SK-N-SH (cell line): ENCODE results near the gene RGS7. TPM values are rescaled to one million over a fixed set of nuclear protein-coding genes. Genes with fewer than 3 reads are reported as not detected.

ENCODE experiments used
- CTCF ChIA-PET: fragments of 300-600, 350-600 bp; formaldehyde crosslinking; extraction: SDS; loops from one replicate; lab custom pipeline; 2021; lab: Yijun Ruan, JAX
- POLR2A ChIA-PET: fragments of 350-600 bp; sonication (Branson Sonifier 250); formaldehyde crosslinking; extraction: SDS; loops from one replicate; lab custom pipeline; 2020; ENCODE audit warnings: antibody characterized with exemption, inconsistent platforms; lab: Yijun Ruan, JAX
- DNase-seq: peaks from one replicate; pipeline ENCODE4 v3.0.0; 2012
- H2AFZ ChIP-seq: fragments of 200-600 bp; sonication (generic); 2 replicates; pipeline ENCODE4 v1.8.1; 2016; ENCODE audit warnings: antibody characterized with exemption, mild to moderate bottlenecking, low read depth
- H3F3A ChIP-seq: fragments of 200-600 bp; sonication (generic); replicated peaks from 2 replicates; pipeline ENCODE3; 2016; ENCODE audit warnings: antibody characterized with exemption, mild to moderate bottlenecking; ENCODE audit not compliant: insufficient read depth
- H3K27ac ChIP-seq, 2 experiments: fragments of 200-500 bp in 1 of 2; fragments of 200-600 bp in 1 of 2; sonication (Bioruptor generic) in 1 of 2; sonication (generic), shearing (Covaris generic) in 1 of 2; 2 replicates each; pipeline versions ENCODE4 v1.5.1 to v1.6.1; 2014 to 2016; ENCODE audit warnings: low read depth in 2 of 2, inconsistent platforms in 1 of 2, low read length in 1 of 2, mild to moderate bottlenecking in 1 of 2, mixed read lengths in 1 of 2
- H3K27me3 ChIP-seq: fragments of 200-600 bp; sonication (generic), shearing (Covaris generic); 2 replicates; pipeline ENCODE4 v1.6.1; 2016; ENCODE audit warnings: mixed run types; ENCODE audit not compliant: insufficient read depth
- H3K36me3 ChIP-seq, 2 experiments: fragments of 200-500 bp in 1 of 2; fragments of 200-600 bp in 1 of 2; sonication (Bioruptor generic) in 1 of 2; sonication (generic) in 1 of 2; replicated peaks in 1 of 2; 2 replicates each; pipeline versions ENCODE3 to v1.5.1; 2014 to 2016; ENCODE audit warnings: low read length in 1 of 2, mild to moderate bottlenecking in 1 of 2; ENCODE audit not compliant: insufficient read depth in 2 of 2, control insufficient read depth in 1 of 2
- H3K4me1 ChIP-seq, 2 experiments: fragments of 200-500 bp in 1 of 2; fragments of 200-600 bp in 1 of 2; sonication (Bioruptor generic) in 1 of 2; sonication (generic), shearing (Covaris generic) in 1 of 2; 2 replicates each; pipeline versions ENCODE4 v1.5.1 to v1.6.1; 2014 to 2016; ENCODE audit warnings: low read depth in 1 of 2, low read length in 1 of 2, mixed run types in 1 of 2; ENCODE audit not compliant: insufficient read depth in 2 of 2, control insufficient read depth in 1 of 2
- H3K4me2 ChIP-seq: fragments of 200-600 bp; sonication (generic), shearing (Covaris generic); 2 replicates; pipeline ENCODE4 v1.6.1; 2017; ENCODE audit warnings: mixed run types
- H3K4me3 ChIP-seq, 2 experiments: fragments of 200-500 bp in 1 of 2; fragments of 200-600 bp in 1 of 2; sonication (Bioruptor generic) in 1 of 2; sonication (generic), shearing (Covaris generic) in 1 of 2; 2 replicates each; pipeline versions ENCODE4 v1.5.1 to v1.8.1; 2014 to 2016; ENCODE audit warnings: low read depth in 2 of 2, inconsistent platforms in 1 of 2, low read length in 1 of 2, mild to moderate bottlenecking in 1 of 2, mixed read lengths in 1 of 2, moderate library complexity in 1 of 2
- H3K79me2 ChIP-seq: fragments of 200-600 bp; sonication (generic); 2 replicates; pipeline ENCODE4 v1.8.1; 2017; ENCODE audit warnings: mild to moderate bottlenecking; ENCODE audit not compliant: insufficient read depth
- H3K9ac ChIP-seq: fragments of 200-600 bp; sonication (generic); 2 replicates; pipeline ENCODE4 v1.6.1; 2017; ENCODE audit warnings: mixed run types
- H3K9me2 ChIP-seq: fragments of 200-600 bp; sonication (generic); 2 replicates; pipeline ENCODE4 v1.6.1; 2017; ENCODE audit warnings: mixed run types
- H3K9me3 ChIP-seq: fragments of 200-600 bp; sonication (generic); 2 replicates; pipeline ENCODE4 v1.6.1; 2017; ENCODE audit warnings: mixed run types, mild to moderate bottlenecking, moderate library complexity
- H4K20me1 ChIP-seq: fragments of 200-600 bp; sonication (generic); 2 replicates; pipeline ENCODE4 v1.6.1; 2017; ENCODE audit warnings: mild to moderate bottlenecking, mixed run types; ENCODE audit not compliant: insufficient read depth
- EP300 ChIP-seq, 2 experiments: IDR thresholded peaks; 2 replicates each; pipeline versions ENCODE4 v1.4.0 to v1.6.1; 2012; ENCODE audit warnings: borderline replicate concordance in 1 of 2, low read depth in 1 of 2, low read length in 1 of 2
- EZH2phosphoT487 ChIP-seq: fragments of 200-600 bp; sonication (generic); IDR thresholded peaks from 2 replicates; pipeline ENCODE4 v1.6.1; 2017; ENCODE audit warnings: low read depth, mixed run types, mild to moderate bottlenecking, antibody characterized with exemption, moderate library complexity, borderline replicate concordance
- FOSL2 ChIP-seq: IDR thresholded peaks from 2 replicates; pipeline ENCODE4 v1.4.0; 2012; ENCODE audit warnings: low read depth, mild to moderate bottlenecking, moderate library complexity, borderline replicate concordance
- FOXJ3 ChIP-seq: sonication (generic); formaldehyde crosslinking; IDR thresholded peaks from 2 replicates; pipeline ENCODE4 v1.5.1; 2020; ENCODE audit warnings: mild to moderate bottlenecking, missing genetic modification reagents
- FOXM1 ChIP-seq: IDR thresholded peaks from 2 replicates; pipeline ENCODE4 v1.4.0; 2012; ENCODE audit warnings: low read depth, mild to moderate bottlenecking
- GABPA ChIP-seq: IDR thresholded peaks from 2 replicates; pipeline ENCODE4 v1.4.0; 2012; ENCODE audit warnings: low read depth, mild to moderate bottlenecking
- NRF1 ChIP-seq: IDR thresholded peaks from 2 replicates; pipeline ENCODE4 v1.6.1; 2012; ENCODE audit warnings: low read depth, mild to moderate bottlenecking, low read length
- POLR2AphosphoS5 ChIP-seq: IDR thresholded peaks from 2 replicates; pipeline ENCODE4 v1.6.1; 2012; ENCODE audit warnings: low read depth, low read length
- RAD21 ChIP-seq: IDR thresholded peaks from 2 replicates; pipeline ENCODE4 v1.6.1; 2012; ENCODE audit warnings: mild to moderate bottlenecking, low read length
- RCOR1 ChIP-seq: fragments of 150-350 bp; IDR thresholded peaks from 2 replicates; pipeline ENCODE4 v1.6.1; 2017; ENCODE audit warnings: antibody characterized with exemption, low read length
- RXRA ChIP-seq: IDR thresholded peaks from 2 replicates; pipeline ENCODE4 v1.4.0; 2012; ENCODE audit warnings: low read depth, mild to moderate bottlenecking, borderline replicate concordance
- SMC3 ChIP-seq: IDR thresholded peaks from 2 replicates; pipeline ENCODE4 v1.6.1; 2012; ENCODE audit warnings: low read depth, low read length, improper control_type of control experiment
- TAF1 ChIP-seq: IDR thresholded peaks from 2 replicates; pipeline ENCODE4 v1.6.1; 2012; ENCODE audit warnings: low read depth, mild to moderate bottlenecking, low read length, moderate library complexity, borderline replicate concordance
- TEAD4 ChIP-seq: IDR thresholded peaks from 2 replicates; pipeline ENCODE4 v1.4.0; 2012; ENCODE audit warnings: mild to moderate bottlenecking, borderline replicate concordance; ENCODE audit not compliant: insufficient read depth
- WGBS: methylation state at CpG from one replicate; pipeline ENCODE4 v1.1.6; 2017; ENCODE audit warnings: low lambda C conversion rate; 5-methylcytosine and 5-hydroxymethylcytosine counted together
- polyA plus RNA-seq, 3 experiments: library from polyadenylated mRNA; depleted of rRNA; stranded (reverse); fragments of >200 nt; gene quantifications; 2 replicates each; pipeline ENCODE4 v1.2.3, GENCODE V29; 2012
- TF ChIP-seq, protein P1 (sequence below): IDR thresholded peaks from 2 replicates; pipeline ENCODE4 v1.6.1; 2012; ENCODE audit warnings: mild to moderate bottlenecking, low read depth, low read length, moderate library complexity
- TF ChIP-seq, protein P2 (sequence below): fragments of 150-350 bp; IDR thresholded peaks from 2 replicates; pipeline ENCODE4 v1.6.1; 2017; ENCODE audit warnings: antibody characterized with exemption, low read length, low read depth, borderline replicate concordance
- TF ChIP-seq, protein P3 (sequence below): IDR thresholded peaks from 2 replicates; pipeline ENCODE4 v1.4.0; 2012; ENCODE audit warnings: low read depth, borderline replicate concordance
- TF ChIP-seq, protein P4 (sequence below): IDR thresholded peaks from 2 replicates; pipeline ENCODE4 v1.4.0; 2012; ENCODE audit warnings: low read depth
- TF ChIP-seq, protein P5 (sequence below): IDR thresholded peaks from 2 replicates; pipeline ENCODE4 v1.4.0; 2012; ENCODE audit warnings: low read depth, borderline replicate concordance

The RGS7 gene
- polyA plus RNA-seq, 1 of the 3 experiments (the other 2 are of a cell fraction): 0.36 TPM

DNA sequence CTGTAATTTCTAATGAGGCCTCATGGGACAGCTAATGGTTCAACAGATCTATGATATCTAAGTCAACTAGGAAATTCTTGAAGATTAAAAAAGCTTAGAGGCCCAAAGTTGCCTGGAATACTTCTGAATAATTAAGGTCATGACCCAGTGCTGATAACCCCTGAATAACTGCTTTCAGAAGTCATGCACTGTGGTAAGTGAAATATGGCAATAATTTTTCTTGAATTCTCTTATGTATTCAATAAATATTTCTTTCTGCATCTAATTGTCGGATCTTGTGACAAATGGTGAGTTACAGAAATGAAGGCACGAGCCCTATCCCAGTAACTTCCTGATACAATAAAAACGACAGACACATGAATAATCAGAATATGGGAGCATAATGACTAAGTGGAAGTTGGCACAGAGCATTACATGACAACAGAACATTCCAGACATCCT lies 525.8 kb downstream of the RGS7 start (continued):
- TF ChIP-seq, protein P1, sequence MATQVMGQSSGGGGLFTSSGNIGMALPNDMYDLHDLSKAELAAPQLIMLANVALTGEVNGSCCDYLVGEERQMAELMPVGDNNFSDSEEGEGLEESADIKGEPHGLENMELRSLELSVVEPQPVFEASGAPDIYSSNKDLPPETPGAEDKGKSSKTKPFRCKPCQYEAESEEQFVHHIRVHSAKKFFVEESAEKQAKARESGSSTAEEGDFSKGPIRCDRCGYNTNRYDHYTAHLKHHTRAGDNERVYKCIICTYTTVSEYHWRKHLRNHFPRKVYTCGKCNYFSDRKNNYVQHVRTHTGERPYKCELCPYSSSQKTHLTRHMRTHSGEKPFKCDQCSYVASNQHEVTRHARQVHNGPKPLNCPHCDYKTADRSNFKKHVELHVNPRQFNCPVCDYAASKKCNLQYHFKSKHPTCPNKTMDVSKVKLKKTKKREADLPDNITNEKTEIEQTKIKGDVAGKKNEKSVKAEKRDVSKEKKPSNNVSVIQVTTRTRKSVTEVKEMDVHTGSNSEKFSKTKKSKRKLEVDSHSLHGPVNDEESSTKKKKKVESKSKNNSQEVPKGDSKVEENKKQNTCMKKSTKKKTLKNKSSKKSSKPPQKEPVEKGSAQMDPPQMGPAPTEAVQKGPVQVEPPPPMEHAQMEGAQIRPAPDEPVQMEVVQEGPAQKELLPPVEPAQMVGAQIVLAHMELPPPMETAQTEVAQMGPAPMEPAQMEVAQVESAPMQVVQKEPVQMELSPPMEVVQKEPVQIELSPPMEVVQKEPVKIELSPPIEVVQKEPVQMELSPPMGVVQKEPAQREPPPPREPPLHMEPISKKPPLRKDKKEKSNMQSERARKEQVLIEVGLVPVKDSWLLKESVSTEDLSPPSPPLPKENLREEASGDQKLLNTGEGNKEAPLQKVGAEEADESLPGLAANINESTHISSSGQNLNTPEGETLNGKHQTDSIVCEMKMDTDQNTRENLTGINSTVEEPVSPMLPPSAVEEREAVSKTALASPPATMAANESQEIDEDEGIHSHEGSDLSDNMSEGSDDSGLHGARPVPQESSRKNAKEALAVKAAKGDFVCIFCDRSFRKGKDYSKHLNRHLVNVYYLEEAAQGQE: no peak

DNA sequence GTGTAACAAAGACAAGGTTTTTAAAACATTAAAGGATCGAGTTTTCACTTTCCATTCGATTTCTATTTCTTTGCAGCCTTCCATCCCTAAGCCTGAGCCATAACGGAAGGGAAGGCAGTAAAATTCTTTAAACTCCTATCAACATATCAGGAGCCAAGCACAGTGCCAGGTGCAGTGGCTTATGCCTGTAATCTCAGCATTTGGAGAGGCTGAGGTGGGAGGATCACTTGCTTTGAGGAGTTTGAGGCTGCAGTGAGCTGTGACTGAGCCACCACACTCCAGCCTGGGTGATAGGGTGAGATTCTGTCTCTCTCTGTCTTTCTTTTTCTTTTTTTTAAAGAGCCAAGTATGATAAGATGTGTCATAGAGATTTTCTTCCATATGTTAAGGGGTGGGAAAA lies 527.5 kb downstream of the RGS7 start:
- no peak overlapping the region for H3K27ac ChIP-seq
- H4K20me1 ChIP-seq: no peaks in the 10 kb centered on the region
- H3K9ac ChIP-seq: no peak overlapping the region
- no peak overlapping the region for H2AFZ ChIP-seq
- H3K4me1 ChIP-seq: no peaks in the 10 kb centered on the region; a peak in 2 of 4 replicates
- TF ChIP-seq EZH2phosphoT487 (no peak), POLR2AphosphoS5 (no peak), SMC3 (no peak), NRF1 (no peak), RCOR1 (no peak), RXRA (no peak), RAD21 (no peak), TAF1 (no peak), TEAD4 (no peak), EP300 (IDR thresholded peaks at IDR 0.05; ENCODE audit: borderline replicate concordance in 1 of 2, low read depth in 1 of 2, low read length in 1 of 2) (no peak), GABPA (no peak), FOSL2 (no peak), FOXM1 (no peak), FOXJ3 (CRISPR knock-in tag) (no peak)
- TF ChIP-seq, protein P2, sequence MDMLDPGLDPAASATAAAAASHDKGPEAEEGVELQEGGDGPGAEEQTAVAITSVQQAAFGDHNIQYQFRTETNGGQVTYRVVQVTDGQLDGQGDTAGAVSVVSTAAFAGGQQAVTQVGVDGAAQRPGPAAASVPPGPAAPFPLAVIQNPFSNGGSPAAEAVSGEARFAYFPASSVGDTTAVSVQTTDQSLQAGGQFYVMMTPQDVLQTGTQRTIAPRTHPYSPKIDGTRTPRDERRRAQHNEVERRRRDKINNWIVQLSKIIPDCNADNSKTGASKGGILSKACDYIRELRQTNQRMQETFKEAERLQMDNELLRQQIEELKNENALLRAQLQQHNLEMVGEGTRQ: no peak
- TF ChIP-seq, protein P3, sequence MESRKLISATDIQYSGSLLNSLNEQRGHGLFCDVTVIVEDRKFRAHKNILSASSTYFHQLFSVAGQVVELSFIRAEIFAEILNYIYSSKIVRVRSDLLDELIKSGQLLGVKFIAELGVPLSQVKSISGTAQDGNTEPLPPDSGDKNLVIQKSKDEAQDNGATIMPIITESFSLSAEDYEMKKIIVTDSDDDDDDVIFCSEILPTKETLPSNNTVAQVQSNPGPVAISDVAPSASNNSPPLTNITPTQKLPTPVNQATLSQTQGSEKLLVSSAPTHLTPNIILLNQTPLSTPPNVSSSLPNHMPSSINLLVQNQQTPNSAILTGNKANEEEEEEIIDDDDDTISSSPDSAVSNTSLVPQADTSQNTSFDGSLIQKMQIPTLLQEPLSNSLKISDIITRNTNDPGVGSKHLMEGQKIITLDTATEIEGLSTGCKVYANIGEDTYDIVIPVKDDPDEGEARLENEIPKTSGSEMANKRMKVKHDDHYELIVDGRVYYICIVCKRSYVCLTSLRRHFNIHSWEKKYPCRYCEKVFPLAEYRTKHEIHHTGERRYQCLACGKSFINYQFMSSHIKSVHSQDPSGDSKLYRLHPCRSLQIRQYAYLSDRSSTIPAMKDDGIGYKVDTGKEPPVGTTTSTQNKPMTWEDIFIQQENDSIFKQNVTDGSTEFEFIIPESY: no peak
- TF ChIP-seq, protein P4, sequence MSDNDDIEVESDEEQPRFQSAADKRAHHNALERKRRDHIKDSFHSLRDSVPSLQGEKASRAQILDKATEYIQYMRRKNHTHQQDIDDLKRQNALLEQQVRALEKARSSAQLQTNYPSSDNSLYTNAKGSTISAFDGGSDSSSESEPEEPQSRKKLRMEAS: no peak
- TF ChIP-seq, protein P5, sequence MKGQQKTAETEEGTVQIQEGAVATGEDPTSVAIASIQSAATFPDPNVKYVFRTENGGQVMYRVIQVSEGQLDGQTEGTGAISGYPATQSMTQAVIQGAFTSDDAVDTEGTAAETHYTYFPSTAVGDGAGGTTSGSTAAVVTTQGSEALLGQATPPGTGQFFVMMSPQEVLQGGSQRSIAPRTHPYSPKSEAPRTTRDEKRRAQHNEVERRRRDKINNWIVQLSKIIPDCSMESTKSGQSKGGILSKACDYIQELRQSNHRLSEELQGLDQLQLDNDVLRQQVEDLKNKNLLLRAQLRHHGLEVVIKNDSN: no peak
- no peaks in the 10 kb centered on the region for H3K9me3 ChIP-seq
- no peaks in the 10 kb centered on the region for H3K79me2 ChIP-seq
- no peaks in the 10 kb centered on the region for H3K36me3 ChIP-seq
- H3K4me3 ChIP-seq: no peak overlapping the region
- no peak overlapping the region for H3K4me2 ChIP-seq
- no peaks in the 10 kb centered on the region for H3K27me3 ChIP-seq
- no peak for DNase-seq
- ChIA-PET CTCF (interaction anchor here (1.5 kb wide), 2 partner anchors 11 to 58 kb away, joined by 3 to 5 read pairs; no protein-coding TSS in a partner anchor), POLR2A (no interaction called here)
- WGBS: 78% methylated on average over 3 of the region's 3 CpGs
- H3K9me2 ChIP-seq: no peaks in the 10 kb centered on the region
- H3F3A ChIP-seq: peaks cover 7% of the 10 kb centered on the region
